ENCODE results near the gene FBXO31. TPM values are rescaled to one million over a fixed set of nuclear protein-coding genes. Genes with fewer than 3 reads are reported as not detected.

Gene FBXO31
- total and polyA plus RNA-seq, 9 of the 15 experiments (the other 6 are each of a cell fraction or from before 2014, with no cell fraction given) = 0.18 to 33.3 (median 10.9) TPM

DNA sequence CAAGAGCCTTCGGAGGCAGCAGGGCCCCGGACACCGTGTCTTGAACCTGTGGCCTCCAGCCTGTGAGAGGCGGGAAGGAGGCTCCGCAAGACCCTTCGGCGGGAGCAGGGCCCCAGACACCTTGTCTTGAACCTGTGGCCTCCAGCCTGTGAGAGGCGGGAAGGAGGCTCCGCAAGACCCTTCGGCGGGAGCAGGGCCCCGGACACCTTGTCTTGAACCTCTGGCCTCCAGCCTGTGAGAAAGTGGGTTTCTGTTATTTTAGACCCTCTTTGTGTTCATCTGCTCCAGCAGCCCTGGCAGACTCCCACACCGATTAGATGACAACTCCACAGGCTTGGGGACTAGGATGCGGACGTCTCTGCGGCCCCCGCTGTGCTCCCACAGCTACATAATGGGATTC is 30.0 kb downstream of the FBXO31 start (continued):
- TF ChIP-seq, protein P1, sequence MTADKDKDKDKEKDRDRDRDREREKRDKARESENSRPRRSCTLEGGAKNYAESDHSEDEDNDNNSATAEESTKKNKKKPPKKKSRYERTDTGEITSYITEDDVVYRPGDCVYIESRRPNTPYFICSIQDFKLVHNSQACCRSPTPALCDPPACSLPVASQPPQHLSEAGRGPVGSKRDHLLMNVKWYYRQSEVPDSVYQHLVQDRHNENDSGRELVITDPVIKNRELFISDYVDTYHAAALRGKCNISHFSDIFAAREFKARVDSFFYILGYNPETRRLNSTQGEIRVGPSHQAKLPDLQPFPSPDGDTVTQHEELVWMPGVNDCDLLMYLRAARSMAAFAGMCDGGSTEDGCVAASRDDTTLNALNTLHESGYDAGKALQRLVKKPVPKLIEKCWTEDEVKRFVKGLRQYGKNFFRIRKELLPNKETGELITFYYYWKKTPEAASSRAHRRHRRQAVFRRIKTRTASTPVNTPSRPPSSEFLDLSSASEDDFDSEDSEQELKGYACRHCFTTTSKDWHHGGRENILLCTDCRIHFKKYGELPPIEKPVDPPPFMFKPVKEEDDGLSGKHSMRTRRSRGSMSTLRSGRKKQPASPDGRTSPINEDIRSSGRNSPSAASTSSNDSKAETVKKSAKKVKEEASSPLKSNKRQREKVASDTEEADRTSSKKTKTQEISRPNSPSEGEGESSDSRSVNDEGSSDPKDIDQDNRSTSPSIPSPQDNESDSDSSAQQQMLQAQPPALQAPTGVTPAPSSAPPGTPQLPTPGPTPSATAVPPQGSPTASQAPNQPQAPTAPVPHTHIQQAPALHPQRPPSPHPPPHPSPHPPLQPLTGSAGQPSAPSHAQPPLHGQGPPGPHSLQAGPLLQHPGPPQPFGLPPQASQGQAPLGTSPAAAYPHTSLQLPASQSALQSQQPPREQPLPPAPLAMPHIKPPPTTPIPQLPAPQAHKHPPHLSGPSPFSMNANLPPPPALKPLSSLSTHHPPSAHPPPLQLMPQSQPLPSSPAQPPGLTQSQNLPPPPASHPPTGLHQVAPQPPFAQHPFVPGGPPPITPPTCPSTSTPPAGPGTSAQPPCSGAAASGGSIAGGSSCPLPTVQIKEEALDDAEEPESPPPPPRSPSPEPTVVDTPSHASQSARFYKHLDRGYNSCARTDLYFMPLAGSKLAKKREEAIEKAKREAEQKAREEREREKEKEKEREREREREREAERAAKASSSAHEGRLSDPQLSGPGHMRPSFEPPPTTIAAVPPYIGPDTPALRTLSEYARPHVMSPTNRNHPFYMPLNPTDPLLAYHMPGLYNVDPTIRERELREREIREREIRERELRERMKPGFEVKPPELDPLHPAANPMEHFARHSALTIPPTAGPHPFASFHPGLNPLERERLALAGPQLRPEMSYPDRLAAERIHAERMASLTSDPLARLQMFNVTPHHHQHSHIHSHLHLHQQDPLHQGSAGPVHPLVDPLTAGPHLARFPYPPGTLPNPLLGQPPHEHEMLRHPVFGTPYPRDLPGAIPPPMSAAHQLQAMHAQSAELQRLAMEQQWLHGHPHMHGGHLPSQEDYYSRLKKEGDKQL (CRISPR knock-in tag; IDR thresholded peaks at IDR 0.05; ENCODE audit: borderline replicate concordance) = no peak
- TF ChIP-seq IRF2 (CRISPR knock-in tag; IDR thresholded peaks at IDR 0.05) = no peak
- TF ChIP-seq U2AF2 (optimal IDR thresholded peaks at IDR 0.05; ENCODE audit: low read depth, low read length) = no peak
- TF ChIP-seq, protein P2, sequence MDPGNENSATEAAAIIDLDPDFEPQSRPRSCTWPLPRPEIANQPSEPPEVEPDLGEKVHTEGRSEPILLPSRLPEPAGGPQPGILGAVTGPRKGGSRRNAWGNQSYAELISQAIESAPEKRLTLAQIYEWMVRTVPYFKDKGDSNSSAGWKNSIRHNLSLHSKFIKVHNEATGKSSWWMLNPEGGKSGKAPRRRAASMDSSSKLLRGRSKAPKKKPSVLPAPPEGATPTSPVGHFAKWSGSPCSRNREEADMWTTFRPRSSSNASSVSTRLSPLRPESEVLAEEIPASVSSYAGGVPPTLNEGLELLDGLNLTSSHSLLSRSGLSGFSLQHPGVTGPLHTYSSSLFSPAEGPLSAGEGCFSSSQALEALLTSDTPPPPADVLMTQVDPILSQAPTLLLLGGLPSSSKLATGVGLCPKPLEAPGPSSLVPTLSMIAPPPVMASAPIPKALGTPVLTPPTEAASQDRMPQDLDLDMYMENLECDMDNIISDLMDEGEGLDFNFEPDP (CRISPR knock-in tag; IDR thresholded peaks at IDR 0.05) = no peak

Measured in K562 (cell line).